AML-193 (cell line): ENCODE results near the gene INVS.
"Not testable (repeated sequence)": the region's sequence is repeated elsewhere in the genome, so short reads cannot be mapped to it uniquely, and the experiment has no call there.

Source experiments
- DNase-seq, 2 experiments: peaks; one replicate each; lab custom pipeline; 2025; lab: John Stamatoyannopoulos, UW

INVS gene

DNA sequence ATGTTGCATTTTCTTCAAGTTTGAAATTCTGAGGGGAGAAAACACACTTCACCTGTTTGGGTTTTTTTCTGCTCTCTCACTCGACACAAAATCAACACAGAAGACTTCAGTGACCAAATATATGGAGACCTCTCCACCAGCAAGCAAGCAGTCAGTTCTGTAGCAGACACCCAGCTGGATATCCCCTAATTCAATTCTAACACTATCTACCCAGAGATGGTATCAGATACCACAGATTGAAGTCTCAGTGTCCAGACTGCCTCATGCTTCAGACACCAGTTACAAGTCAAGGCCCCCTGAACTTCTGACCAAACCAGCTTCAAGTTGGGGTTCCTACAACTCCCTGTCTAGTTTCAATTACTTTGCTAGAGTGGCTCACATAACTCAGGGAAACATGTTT, 97.8 kb downstream of the INVS start:
- DNase-seq, result no peak

DNA sequence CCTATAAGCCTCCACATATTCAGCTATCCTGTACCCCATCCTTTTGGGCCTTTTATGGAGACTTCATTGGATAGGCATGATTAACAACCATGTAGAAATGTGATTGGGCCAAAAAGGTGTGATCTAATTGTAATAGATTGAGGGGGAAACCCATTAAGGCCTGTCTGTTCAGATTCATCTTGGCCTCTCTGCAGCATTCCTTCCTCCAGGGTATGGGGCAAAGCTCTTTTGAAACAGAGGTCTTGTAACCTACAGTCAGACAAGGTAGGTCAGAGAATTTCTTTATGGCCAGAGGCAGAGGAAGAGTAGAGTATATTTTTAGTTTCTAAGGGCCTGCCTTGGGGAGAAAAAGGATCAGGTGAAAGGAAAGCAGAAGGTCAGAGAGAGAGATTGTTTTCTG, 98.5 kb downstream of the INVS start:
- no peak for DNase-seq

DNA sequence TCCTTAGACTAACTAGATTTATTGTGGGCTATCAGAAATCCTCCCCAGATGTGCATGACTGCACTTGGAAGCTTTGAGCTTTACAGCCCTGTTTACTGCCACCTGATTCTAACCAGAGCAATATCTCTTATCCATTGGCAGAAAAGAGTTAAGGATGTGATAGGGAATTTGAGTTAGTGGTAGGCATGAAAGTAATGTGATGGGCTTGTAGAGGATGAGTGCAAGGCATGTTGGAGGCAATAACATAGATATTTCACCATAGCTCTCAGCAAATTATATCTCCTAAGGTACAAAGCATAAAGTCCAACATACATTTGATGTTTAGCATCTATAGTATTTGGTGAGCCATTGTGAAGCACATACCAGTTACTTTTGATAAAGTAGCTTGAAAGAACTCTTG, 103.8 kb downstream of the INVS start:
- DNase-seq, result no peak

DNA sequence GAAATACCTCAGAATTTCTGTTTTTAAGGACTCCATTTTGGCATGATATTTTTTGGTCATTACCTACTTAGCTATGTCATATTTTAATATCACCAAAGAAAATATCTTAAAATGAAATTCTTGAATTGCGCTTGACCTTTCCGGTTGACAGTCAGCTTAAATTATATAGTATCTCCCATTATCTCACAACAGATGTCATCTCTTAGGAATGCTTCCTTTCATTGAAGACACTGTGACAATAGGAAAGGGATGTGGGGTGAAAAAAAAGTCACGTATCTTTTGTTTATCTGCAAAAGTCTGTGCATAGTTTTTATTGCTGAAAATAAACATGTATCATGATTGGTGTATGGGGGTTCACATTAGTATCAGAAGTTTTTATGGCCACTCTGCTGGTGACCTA, 105.8 kb downstream of the INVS start:
- DNase-seq, result no peak

DNA sequence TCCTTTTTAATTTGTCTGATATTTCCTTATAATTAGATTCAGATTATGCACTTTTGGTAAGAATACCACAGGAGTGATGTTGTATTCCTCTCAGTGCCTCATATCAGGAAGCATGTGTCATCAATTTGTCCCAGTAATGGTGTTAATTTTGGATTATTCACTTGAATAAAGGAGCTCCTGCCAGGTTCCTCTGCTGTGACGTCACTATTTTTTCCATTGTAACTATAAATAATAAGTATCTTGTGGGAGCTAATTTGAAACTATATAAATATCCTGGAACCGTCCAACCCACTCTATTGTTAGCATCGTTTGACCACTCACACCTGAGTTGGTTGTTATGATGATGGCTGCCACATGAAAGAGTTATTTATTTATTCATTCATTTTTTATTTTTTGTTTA, 107.9 kb downstream of the INVS start:
- no peak for DNase-seq

DNA sequence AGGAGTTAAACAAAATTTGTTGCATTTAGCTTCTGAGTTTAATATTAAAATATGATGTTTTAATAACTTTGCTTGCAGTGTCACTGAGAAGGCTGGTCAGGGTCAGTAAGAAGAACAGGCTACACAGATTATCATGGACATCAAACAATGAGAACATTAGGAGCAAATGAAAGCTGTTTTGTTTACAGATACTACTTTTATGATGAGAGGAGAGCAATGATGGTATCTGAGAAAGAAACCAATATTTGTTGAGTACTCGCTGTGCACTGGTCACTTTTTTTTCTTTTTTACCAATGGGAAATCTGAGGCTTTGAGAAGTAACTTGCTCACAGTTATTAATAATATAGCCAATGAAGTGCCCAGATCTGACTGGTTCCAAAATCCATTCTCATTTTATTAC, 109.6 kb downstream of the INVS start:
- DNase-seq, result no peak

DNA sequence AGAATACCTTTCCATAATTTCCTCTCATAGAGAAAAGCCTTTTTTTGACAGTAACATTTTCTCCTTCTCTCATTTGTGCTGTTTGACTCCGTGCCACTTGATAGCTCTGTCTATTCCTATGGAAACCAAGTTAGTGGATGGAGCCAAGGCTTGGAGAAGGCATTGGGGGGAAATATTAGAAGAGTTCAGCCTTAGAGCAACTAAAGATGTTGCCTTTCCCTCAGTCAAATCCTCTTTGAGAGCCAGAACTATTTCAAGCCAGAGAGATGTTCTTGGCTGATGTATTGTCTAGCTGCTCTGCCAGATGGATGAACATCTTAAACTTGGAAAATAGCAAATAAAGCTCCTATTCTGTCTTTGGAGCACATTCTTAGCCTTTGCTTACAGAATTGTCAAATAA, 112.4 kb downstream of the INVS start:
- DNase-seq, result no peak

DNA sequence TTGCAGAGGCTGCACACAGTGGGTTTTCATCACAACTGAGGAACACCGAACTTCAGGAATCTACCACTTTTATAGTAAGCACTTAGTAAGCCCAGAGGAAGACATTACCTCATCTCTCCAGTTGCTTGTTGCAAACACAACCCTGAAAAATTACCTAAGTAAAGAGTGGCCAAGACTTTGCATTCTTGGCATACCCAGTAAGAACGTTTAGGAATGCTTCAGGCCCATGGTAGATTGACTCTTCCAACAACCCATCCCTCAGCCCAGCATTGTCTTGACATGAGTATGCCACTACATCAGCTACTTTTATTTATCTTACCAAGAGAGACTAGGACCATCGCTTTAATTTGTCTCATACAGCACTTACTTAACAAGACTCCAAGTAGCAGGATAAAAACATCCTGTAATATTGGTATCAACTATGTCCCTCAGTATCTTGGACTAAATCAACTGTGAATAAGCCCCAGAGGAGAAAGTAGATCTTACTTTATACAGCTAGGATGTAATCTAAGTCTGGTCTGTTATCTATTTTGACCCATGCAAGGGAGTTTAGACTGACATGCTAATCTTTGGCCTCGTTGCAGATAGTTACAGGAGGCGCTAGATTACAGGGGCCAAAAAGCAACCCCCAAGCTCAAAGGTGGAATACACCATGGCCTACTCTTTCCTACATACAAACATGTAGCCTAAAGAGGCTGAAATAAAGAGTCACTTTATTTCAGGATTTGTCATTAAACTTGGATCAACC, 114.9 kb downstream of the INVS start:
- DNase-seq, result no peak

DNA sequence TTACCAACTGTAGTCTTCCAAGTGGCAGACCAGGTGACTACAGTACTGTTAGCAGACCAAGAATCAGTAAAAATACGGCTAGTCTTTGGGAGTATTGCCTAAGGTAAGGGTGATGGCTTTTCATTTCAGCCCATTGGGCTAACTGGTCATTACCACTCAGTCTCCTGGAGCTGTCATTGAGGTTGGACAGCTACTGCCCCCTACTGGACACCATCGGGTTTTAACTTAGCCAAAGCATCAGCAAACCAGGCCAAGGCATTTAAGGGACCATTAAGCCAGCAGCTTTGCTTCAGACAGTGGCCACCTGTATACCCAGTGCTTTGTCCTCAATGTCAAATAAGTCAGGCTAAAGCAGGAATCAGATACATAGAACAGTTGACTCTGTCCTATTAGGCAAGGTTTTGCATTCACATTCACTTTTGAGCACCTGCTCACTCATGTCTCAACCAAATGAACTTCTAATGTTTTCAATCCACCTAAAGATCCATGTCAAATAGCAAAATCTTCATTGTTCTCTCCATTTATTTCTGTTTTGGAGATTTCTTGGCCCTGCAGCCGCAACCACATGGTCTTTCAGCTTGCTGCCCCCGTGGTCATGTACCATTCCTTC, 117.2 kb downstream of the INVS start:
- peak; percentile 60 to 61 for DNase-seq

DNA sequence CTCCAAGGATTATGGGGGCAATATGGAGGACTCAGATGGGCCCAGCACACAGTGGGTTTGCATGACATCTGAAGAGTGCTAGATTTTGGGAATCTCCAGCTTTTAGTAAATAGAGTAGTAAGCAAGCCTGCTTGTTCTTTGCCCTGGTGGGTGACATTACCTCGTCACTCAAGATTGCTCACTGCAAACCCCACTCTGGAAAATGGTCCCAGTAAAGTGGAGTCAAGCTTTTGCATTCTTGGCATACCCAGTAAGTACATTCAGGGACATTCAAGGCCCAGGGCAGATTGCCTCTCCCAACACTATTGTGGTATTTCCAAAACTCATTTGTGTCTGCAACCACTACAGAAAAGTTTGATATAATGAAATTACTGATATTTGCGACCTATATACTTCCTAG, 118.5 kb downstream of the INVS start:
- no peak for DNase-seq

DNA sequence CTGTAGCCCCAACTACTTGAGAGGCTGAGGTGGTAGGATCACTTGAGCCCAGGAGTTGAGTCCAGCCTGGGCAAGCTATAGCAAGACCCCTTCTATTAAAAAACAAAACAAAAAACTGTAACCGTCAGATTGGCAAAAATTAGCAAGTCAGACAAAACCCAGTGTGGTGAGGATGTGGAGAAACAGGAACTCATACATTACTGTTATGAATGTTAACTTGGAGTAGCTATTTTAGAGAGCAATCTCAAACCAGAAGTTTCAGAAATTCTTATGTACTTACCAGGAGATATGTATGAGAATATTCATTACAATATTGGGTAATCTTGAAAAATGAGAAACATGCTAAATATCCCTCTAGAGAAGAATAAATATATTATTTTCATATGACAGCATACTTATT, 120.3 kb downstream of the INVS start:
- DNase-seq, result no peak

DNA sequence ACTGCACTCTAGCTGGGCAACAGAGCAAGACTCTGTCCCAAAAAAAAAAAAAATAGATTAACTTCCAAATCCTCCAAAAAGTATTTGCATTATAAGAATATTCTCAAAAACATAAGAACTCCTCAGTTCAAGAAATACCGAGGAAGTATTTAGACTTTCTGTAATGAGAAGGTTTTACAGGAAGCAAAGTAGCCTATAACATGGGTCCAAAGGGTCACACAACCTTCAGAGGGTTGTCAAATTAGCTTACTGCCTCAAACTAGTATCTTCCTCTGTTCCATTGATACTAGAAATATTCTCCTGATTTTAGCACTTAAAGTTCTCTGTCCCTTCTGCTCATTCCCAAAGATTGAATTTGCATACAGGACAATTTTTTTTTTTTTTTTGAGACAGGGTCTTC, 121.9 kb downstream of the INVS start:
- DNase-seq, result no peak

DNA sequence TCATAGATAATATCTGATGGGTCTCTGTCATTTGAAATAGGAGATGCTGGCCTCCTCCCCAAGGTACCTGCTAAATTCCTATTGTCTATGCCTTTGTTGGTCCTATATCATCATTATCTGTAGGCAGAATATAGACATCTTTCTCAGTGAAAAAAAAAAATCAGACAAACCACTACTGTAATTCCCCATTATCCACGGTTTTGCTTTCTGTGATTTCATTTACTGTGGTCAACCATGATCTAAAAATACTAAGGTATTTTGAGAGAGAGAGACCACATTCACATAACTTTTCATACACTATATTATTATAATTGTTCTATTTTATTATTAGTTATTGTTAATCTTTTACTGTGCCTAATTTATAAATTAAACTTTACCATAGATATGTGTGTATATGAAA, 122.5 kb downstream of the INVS start:
- no peak for DNase-seq

DNA sequence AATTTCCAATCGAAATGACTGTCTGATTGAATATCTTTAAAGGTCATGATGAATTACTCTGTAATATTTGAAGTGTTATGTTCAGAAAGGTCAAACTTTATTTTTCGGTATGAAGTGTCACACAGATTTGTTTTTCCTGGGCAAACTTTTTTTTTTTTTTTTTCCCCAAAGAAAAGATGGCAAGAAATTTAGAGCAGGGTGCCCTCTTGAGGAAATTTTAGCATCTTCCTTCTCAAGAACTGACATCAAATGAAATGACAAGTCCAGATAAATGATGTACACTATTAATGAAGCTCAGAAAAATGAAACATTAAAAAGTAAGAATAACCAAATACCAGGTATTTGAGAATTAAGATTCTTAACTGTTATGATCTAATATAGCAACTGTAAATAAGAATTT, 123.6 kb downstream of the INVS start:
- DNase-seq, result peak in 1 of 2 experiments; percentile 3

DNA sequence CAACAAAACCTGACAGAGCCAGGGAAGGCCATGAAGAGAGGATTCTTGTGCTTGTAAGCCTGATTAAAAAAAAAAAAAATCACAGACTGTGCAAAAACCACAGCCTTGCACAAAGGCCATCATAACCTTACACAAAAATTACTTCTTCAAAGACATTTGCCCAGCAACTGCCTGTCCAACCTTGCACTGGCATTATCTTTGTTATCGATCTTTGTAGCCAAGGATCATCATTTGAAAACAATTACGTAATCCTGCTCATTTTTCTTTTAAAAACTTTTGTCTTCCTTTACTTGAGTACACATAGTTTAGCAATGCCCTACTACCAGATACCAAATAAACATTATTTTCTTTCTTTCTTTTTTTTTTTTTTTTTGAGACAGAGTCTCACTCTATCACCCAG, 128.6 kb downstream of the INVS start:
- no peak for DNase-seq

DNA sequence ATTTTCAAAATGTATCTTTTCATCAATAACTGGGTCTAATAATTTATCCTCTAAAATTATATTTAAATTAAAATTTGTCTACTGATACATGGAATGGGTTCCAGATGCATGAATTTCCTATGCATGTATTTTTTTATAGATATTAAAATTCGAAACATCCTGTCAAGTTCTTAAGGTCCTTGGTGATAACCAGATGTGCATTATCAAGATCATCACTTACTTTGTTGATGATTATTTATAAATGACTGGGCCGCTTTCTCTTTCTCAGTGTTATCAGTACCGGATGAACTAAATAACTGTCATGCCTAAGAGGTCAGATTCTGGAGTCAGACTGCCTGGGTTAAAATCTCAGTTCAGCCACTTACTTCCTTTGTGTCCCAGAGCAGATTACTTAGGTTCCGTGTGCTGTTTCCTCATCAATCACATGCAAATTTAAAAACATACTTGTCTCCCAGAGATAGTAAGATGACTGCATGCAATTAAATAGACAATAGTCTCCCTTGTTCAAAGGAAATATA, 129.4 kb downstream of the INVS start:
- no peak for DNase-seq

DNA sequence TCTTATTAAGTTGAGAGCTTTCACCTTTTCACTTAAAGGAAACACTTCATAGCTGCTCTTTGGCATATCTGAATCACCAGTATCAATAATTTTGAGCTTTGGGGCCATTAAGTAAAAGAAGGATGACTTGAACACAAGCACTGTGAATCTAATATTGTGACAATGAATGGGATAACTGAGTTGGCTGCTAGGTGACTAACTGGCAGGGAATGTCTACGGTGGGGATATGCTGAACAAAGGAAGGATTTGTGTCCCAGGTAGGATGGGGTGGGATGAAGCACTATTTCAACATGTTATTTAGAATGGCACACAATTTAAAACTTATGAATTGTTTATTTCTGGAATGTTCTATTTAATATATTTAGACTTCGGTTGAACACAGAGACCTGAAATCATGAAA, 130.1 kb downstream of the INVS start:
- DNase-seq, result no peak

DNA sequence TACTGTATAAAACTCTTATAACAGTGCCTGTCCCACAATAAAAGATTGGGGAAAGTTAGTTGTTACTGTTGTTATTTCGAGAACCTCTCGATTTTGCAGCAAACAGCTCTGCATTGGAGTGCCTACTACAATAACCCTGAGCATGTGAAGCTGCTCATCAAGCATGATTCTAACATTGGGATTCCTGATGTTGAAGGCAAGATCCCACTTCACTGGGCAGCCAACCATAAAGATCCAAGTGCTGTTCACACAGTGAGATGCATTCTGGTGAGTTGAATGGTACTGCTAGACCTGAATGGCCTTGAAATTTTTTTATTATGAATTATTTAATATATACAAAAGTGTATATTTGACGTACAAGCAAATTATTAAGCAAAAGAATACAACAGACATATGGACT, 130.5 kb downstream of the INVS start:
- no peak for DNase-seq

DNA sequence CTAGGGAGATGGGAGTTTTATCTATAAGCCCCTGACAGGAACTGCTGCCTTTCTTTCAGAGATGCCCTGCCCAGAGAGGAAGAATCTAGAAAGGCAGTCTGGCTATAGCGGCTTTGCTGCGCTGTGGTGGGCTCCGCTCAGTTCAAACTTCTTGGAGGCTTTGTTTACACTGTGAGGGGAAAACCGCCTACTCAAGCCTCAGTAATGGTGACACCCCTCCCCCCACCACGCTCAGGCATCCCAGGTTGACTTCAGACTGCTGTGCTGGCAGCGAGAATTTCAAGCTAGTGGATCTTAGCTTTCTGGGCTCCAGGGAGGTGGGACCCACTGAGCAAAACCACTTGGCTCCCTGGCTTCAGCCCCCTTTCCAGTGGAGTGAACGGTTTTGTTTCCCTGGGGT, 137.9 kb downstream of the INVS start:
- not testable (repeated sequence) for DNase-seq

DNA sequence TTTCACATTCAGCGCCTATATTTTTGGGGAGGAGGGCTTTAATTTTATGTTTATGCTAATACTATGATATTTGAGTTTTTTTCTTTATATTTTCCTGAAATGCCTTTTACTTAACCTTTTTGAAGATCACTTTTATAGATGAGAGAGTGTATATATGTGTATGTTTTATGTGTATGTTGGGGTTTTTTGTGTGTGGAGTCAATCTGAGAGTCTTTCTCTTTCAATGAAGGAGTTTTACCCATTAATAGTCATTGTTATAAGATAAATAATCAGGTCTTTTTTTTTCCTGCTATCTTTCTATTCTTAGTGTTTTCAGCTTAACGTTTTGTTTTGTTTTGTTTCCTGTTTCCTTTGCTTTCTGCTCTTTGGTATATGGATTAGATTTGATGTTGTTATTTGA, 141.5 kb downstream of the INVS start:
- no peak for DNase-seq

DNA sequence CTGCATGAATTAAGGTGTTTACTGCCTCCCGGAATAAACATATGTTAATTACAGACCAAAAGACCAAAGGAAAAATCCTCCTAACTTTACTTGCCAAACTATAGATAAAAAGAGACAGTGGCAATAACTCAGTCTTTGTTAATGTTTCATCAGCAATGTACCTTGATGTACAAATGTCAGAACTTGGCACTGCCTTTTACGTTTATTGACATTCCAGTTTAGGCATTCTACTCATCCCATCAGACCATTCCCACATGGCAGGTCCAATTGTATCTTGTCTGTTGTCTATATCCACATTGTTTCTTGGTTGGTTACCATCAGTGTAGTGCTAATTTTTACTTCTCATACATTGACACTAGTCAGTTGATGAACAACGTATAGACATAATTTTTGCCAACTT, 168.2 kb downstream of the INVS start:
- DNase-seq, result no peak

DNA sequence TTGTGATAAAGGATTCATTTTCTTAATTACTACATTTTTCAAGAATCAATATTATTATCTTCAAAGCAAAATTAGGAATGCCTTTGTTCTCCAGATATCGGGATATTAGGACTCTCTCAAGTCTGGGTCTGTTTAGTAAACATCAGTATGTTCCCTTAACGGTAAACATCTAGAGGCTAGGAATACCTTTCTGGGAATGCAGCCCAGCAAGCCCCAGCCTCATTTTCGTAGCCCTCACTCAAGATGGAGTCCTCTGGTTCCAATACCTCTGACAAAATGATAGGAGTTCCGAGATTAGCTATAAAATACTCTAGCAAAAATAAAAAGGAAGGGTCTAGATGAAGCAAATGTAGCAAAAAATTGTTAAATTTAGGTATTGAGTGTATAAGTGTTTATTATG, 169.2 kb downstream of the INVS start:
- DNase-seq, result no peak

DNA sequence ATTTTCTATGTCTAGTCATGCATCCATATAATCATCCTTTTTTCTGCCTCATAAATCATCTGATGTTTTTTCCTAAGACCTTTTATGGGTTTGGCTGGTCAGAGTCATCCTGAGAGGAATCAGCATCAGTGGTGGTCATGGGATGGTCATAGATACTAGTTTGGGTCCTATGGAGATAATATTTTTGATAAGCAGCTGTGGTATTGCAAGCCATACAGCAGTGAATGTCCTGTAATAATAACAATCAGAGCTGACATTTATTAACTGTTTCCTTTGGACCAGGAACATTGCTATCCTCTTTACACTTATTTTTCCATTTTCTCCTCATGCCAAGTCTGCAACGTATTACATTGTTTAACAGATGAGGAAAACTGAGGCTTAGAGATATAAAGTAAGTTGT, 170.6 kb downstream of the INVS start:
- no peak for DNase-seq
